A549 (cell line): ENCODE measurements around the gene ANXA5. TPM values are rescaled to one million over a fixed set of nuclear protein-coding genes. Genes with fewer than 3 reads are reported as not detected.

ENCODE experiments used
- ATAC-seq, 2 experiments: fragments of 200-7000 bp in 1 of 2; fragments of >200 bp in 1 of 2; cut with Nextera tagmentation in 1 of 2; cut with Tn5 transposase in 1 of 2; 3 replicates each; pipeline versions ENCODE4 v1.8.0 to v1.9.1; 2018 to 2020; ENCODE audit warnings: mild to moderate bottlenecking in 1 of 2, moderate library complexity in 1 of 2
- CTCF ChIA-PET: fragments of 300-600 bp; sonication (Branson Sonifier 250); formaldehyde crosslinking; extraction: SDS; loops from one replicate; lab custom pipeline; 2021; ENCODE audit warnings: antibody characterized with exemption, inconsistent platforms; lab: Yijun Ruan, JAX
- POLR2A ChIA-PET: fragments of 350-600 bp; formaldehyde crosslinking; extraction: SDS; loops from one replicate; lab custom pipeline; 2021; ENCODE audit warnings: antibody characterized with exemption, inconsistent platforms; lab: Yijun Ruan, JAX
- DNase-seq, 2 experiments: peaks; one replicate each; pipeline versions ENCODE4 v3.0.0 to v3.0.0-alpha.2; 2011 to 2016; ENCODE audit warnings: low read depth in 1 of 2, low spot score in 1 of 2
- FAIRE-seq: peaks from 2 replicates; lab custom pipeline; 2011; peaks lifted over from hg19 to GRCh38; lab: Jason Lieb, UNC
- H3K27ac ChIP-seq, 2 experiments: fragments of >200 bp; sonication (Bioruptor Twin); formaldehyde crosslinking; 3 replicates each; pipeline ENCODE4 v1.5.1; 2016 to 2017
- H3K4me1 ChIP-seq: fragments of >200 bp; sonication (Bioruptor Twin); formaldehyde crosslinking; 3 replicates; pipeline ENCODE4 v1.6.1; 2016
- H3K4me2 ChIP-seq: fragments of >200 bp; sonication (Bioruptor Twin); formaldehyde crosslinking; 3 replicates; pipeline ENCODE4 v1.6.1; 2016
- H3K4me3 ChIP-seq: fragments of >200 bp; sonication (Bioruptor Twin); formaldehyde crosslinking; 3 replicates; pipeline ENCODE4 v1.5.1; 2016
- H3K9me3 ChIP-seq: fragments of >200 bp; sonication (Bioruptor Twin); formaldehyde crosslinking; 3 replicates; pipeline ENCODE4 v1.6.1; 2016
- CHD4 ChIP-seq: fragments of 200-600 bp; sonication (generic); IDR thresholded peaks from 2 replicates; pipeline ENCODE4 v1.6.1; 2016; ENCODE audit warnings: antibody characterized with exemption, mild to moderate bottlenecking, borderline replicate concordance
- EHMT2 ChIP-seq: fragments of 200-600 bp; sonication (generic); IDR thresholded peaks from 2 replicates; pipeline ENCODE4 v1.6.1; 2016; ENCODE audit warnings: antibody characterized with exemption, low read depth, mild to moderate bottlenecking, moderate library complexity
- FOSL2 ChIP-seq, 2 experiments: fragments of 450-650 bp in 1 of 2; fragments of >200 bp in 1 of 2; sonication (Bioruptor Twin) in 1 of 2; formaldehyde crosslinking; IDR thresholded peaks; 2 replicates each; pipeline versions ENCODE4 v1.5.0 to v1.6.1; 2016 to 2020; ENCODE audit warnings: mild to moderate bottlenecking in 1 of 2, moderate library complexity in 1 of 2
- HDAC2 ChIP-seq: fragments of 200-600 bp; sonication (generic); IDR thresholded peaks from 2 replicates; pipeline ENCODE4 v1.6.1; 2016
- HOXA7 ChIP-seq: fragments of 250-450 bp; sonication (Bioruptor Pico); IDR thresholded peaks from 2 replicates; pipeline ENCODE4 v1.5.0; 2020; ENCODE audit warnings: mild to moderate bottlenecking, moderate library complexity
- HOXB13 ChIP-seq: fragments of 250-450 bp; sonication (Bioruptor Pico); IDR thresholded peaks from 2 replicates; pipeline ENCODE4 v1.5.0; 2020; ENCODE audit warnings: low read depth, mild to moderate bottlenecking, moderate library complexity
- JUNB ChIP-seq: fragments of >200 bp; sonication (Bioruptor Twin); formaldehyde crosslinking; IDR thresholded peaks from 2 replicates; pipeline ENCODE4 v1.6.1; 2016
- KDM5A ChIP-seq: fragments of 200-600 bp; sonication (generic); IDR thresholded peaks from 2 replicates; pipeline ENCODE4 v1.6.1; 2016; ENCODE audit warnings: antibody characterized with exemption, mild to moderate bottlenecking
- NFE2L2 ChIP-seq: fragments of 150-350 bp; conservative IDR thresholded peaks from 2 replicates; pipeline ENCODE4 v1.6.1; 2014; ENCODE audit warnings: low read length
- NPAS2 ChIP-seq: fragments of 250-450 bp; sonication (Bioruptor Pico); IDR thresholded peaks from 2 replicates; pipeline ENCODE4 v1.8.0; 2022; ENCODE audit warnings: mild to moderate bottlenecking, moderate library complexity, borderline replicate concordance
- PHF8 ChIP-seq: fragments of 200-600 bp; sonication (generic); IDR thresholded peaks from 2 replicates; pipeline ENCODE4 v1.6.1; 2016; ENCODE audit warnings: low read depth, mild to moderate bottlenecking, antibody characterized with exemption, moderate library complexity, borderline replicate concordance
- POLR2AphosphoS2 ChIP-seq: conservative IDR thresholded peaks from 2 replicates; pipeline ENCODE4 v1.6.1; 2012; ENCODE audit warnings: low read length, improper control_type of control experiment, inconsistent platforms
- RAD21 ChIP-seq, 2 experiments: fragments of >200 bp in 1 of 2; sonication (Bioruptor Twin) in 1 of 2; formaldehyde crosslinking in 1 of 2; IDR thresholded peaks in 1 of 2; conservative IDR thresholded peaks in 1 of 2; 2 replicates in 1 of 2; 3 replicates in 1 of 2; pipeline ENCODE4 v1.6.1; 2012 to 2018; ENCODE audit warnings: inconsistent platforms in 1 of 2
- RCOR1 ChIP-seq: fragments of 150-350 bp; IDR thresholded peaks from 2 replicates; pipeline ENCODE4 v1.6.1; 2014; ENCODE audit warnings: antibody characterized with exemption, low read length, low read depth
- RFX5 ChIP-seq: fragments of 450-650 bp; IDR thresholded peaks from 2 replicates; pipeline ENCODE4 v1.7.1; 2014; ENCODE audit warnings: antibody characterized with exemption, mild to moderate bottlenecking, moderate library complexity
- SMC3 ChIP-seq: fragments of >200 bp; sonication (Bioruptor Twin); formaldehyde crosslinking; IDR thresholded peaks from 3 replicates; pipeline ENCODE4 v1.6.1; 2018; ENCODE audit warnings: inconsistent platforms
- SREBF2 ChIP-seq: fragments of 450-650 bp; IDR thresholded peaks from 2 replicates; pipeline ENCODE4 v1.6.1; 2014; ENCODE audit warnings: mild to moderate bottlenecking, moderate library complexity
- TP53 ChIP-seq: fragments of 250-450 bp; sonication (Bioruptor Pico); IDR thresholded peaks from 2 replicates; pipeline ENCODE4 v1.5.0; 2021; ENCODE audit warnings: mild to moderate bottlenecking, moderate library complexity
- WGBS: methylation state at CpG from one replicate; pipeline ENCODE4 v1.1.6; 2017; ENCODE audit errors: missing lambda C conversion rate; 5-methylcytosine and 5-hydroxymethylcytosine counted together
- polyA plus RNA-seq, 4 experiments: library from polyadenylated mRNA; depleted of rRNA in 3 of 4; stranded (reverse); fragments of >200 nt; fragmentation: RNase III in 1 of 4; extraction: RNeasy Plus Mini Kit Qiagen cat#74134 plus additional on column Dnase treatment in 1 of 4; gene quantifications; 2 replicates in 3 of 4; 3 replicates in 1 of 4; pipeline ENCODE4 v1.2.3, GENCODE V29; 2011 to 2017
- TF ChIP-seq, protein P1 (sequence below): fragments of >200 bp; sonication (Bioruptor Twin); formaldehyde crosslinking; IDR thresholded peaks from 3 replicates; pipeline ENCODE4 v1.5.1; 2016
- TF ChIP-seq, protein P2 (sequence below): IDR thresholded peaks from 2 replicates; pipeline ENCODE4 v1.6.1; 2012
- TF ChIP-seq, protein P3 (sequence below): fragments of 150-350 bp; IDR thresholded peaks from 2 replicates; pipeline ENCODE4 v1.6.1; 2014; ENCODE audit warnings: low read depth, mild to moderate bottlenecking, low read length

The ANXA5 gene
- polyA plus RNA-seq, 2 of the 4 experiments (the other 2 are of a cell fraction), result 356 to 441 TPM

DNA sequence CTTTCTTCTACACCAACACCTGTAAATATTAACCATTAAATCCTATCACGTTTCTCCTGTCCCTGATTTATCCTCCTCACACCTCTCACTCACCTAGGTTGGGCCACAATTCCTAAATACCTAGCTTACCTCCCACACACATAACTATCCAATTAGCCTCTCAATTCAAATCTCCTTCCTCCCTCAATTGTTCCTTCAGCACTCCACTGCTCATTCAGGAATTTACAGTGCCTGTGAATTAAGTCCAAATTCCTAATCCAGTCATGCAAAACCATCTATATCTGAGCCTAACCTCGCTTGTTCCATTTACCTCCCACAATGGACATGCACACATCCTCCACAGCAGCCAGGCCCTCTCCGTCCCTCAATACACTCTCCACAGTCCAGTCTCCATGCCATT is 17.5 kb downstream of the ANXA5 start:
- TF ChIP-seq POLR2AphosphoS2, result no peak
- no peak for TF ChIP-seq TP53
- TF ChIP-seq CHD4, result no peak
- TF ChIP-seq SREBF2, result no peak
- TF ChIP-seq, protein P1, sequence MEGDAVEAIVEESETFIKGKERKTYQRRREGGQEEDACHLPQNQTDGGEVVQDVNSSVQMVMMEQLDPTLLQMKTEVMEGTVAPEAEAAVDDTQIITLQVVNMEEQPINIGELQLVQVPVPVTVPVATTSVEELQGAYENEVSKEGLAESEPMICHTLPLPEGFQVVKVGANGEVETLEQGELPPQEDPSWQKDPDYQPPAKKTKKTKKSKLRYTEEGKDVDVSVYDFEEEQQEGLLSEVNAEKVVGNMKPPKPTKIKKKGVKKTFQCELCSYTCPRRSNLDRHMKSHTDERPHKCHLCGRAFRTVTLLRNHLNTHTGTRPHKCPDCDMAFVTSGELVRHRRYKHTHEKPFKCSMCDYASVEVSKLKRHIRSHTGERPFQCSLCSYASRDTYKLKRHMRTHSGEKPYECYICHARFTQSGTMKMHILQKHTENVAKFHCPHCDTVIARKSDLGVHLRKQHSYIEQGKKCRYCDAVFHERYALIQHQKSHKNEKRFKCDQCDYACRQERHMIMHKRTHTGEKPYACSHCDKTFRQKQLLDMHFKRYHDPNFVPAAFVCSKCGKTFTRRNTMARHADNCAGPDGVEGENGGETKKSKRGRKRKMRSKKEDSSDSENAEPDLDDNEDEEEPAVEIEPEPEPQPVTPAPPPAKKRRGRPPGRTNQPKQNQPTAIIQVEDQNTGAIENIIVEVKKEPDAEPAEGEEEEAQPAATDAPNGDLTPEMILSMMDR, result no peak
- TF ChIP-seq RCOR1, result no peak
- no peak for TF ChIP-seq NFE2L2
- TF ChIP-seq EHMT2, result no peak
- no peak for TF ChIP-seq HDAC2
- TF ChIP-seq HOXB13 (CRISPR knock-in tag), result no peak
- no peak overlapping the region for H3K4me3 ChIP-seq
- no peaks in the 10 kb centered on the region for H3K9me3 ChIP-seq
- no peak for ATAC-seq
- DNase-seq, result no peak
- 86% methylated on average over 3 of the region's 3 CpGs for WGBS
- H3K4me2 ChIP-seq, result no peak overlapping the region
- CTCF ChIA-PET, result interaction anchor here (0.8 kb wide), 1 partner anchor 57 kb away, joined by 3 read pairs; no protein-coding TSS in a partner anchor
- no peaks in the 10 kb centered on the region for H3K4me1 ChIP-seq
- POLR2A ChIA-PET, result no interaction called here
- FAIRE-seq, result no peak
- no peak overlapping the region for H3K27ac ChIP-seq

DNA sequence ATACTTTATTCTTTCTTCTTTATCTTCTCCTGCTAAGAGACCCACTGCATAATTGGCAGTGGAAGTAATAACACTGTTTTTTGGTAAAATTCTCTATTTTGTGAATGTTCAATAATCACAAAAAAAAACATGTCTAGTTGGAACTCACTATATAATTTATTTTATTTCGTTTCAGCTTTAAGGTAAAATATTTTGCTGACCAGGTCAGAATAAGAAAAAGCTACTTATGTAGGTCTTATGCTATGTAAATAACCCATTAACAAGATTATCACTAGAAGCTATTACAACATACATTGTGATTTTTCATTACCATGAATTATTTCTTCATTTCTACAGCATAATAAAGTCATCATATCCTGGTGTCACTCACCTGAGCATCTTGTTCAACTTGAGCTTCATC is 19.3 kb downstream of the ANXA5 start:
- Histone ChIP-seq H3K9me3 (no peaks in the 10 kb centered on the region), H3K4me2 (no peak overlapping the region), H3K4me3 (no peak overlapping the region), H3K27ac (no peak overlapping the region), H3K4me1 (no peaks in the 10 kb centered on the region)
- 61% methylated on average over 1 of the region's 1 CpG for WGBS
- CTCF ChIA-PET, result interaction anchor here (1.0 kb wide), 1 partner anchor 20 kb away, joined by 3 read pairs; no protein-coding TSS in a partner anchor
- POLR2A ChIA-PET, result interaction anchor here (1.6 kb wide), 1 partner anchor 19 kb away, joined by 6 read pairs; the partner anchor contains the start of gene ANXA5
- no peak for FAIRE-seq
- no peak for ATAC-seq
- TF ChIP-seq KDM5A (no peak), JUNB (no peak), NPAS2 (CRISPR knock-in tag) (no peak), PHF8 (no peak), CHD4 (no peak), FOSL2 (IDR thresholded peaks at IDR 0.05) (no peak), FOSL2 (CRISPR knock-in tag; IDR thresholded peaks at IDR 0.05) (no peak), RAD21 (conservative IDR thresholded peaks at IDR 0.05 in 1 of 2, IDR thresholded peaks at IDR 0.05 in 1 of 2) (no peak), RCOR1 (no peak), SMC3 (no peak), HOXA7 (CRISPR knock-in tag) (no peak), RFX5 (no peak)
- TF ChIP-seq, protein P2, sequence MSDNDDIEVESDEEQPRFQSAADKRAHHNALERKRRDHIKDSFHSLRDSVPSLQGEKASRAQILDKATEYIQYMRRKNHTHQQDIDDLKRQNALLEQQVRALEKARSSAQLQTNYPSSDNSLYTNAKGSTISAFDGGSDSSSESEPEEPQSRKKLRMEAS, result no peak
- TF ChIP-seq, protein P3, sequence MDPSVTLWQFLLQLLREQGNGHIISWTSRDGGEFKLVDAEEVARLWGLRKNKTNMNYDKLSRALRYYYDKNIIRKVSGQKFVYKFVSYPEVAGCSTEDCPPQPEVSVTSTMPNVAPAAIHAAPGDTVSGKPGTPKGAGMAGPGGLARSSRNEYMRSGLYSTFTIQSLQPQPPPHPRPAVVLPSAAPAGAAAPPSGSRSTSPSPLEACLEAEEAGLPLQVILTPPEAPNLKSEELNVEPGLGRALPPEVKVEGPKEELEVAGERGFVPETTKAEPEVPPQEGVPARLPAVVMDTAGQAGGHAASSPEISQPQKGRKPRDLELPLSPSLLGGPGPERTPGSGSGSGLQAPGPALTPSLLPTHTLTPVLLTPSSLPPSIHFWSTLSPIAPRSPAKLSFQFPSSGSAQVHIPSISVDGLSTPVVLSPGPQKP, result no peak
- DNase-seq, result no peak
